Glutamatergic neuron (in vitro differentiated cells): ENCODE results near the gene SLIT3. TPM values are rescaled to one million over a fixed set of nuclear protein-coding genes. Genes with fewer than 3 reads are reported as not detected.
"Not testable (repeated sequence)": the region's sequence is repeated elsewhere in the genome, so short reads cannot be mapped to it uniquely, and the experiment has no call there.

Source experiments
- DNase-seq: peaks from one replicate; pipeline ENCODE4 v3.0.0; 2022
- H3K27ac Mint-ChIP-seq: one replicate; pipeline ENCODE4 v1.8.0; 2020; ENCODE audit warnings: mild to moderate bottlenecking, mixed read lengths, inconsistent platforms; ENCODE audit not compliant: unreplicated experiment
- H3K27me3 Mint-ChIP-seq: one replicate; pipeline ENCODE4 v1.8.0; 2020; ENCODE audit warnings: mild to moderate bottlenecking, moderate library complexity, mixed read lengths, inconsistent platforms; ENCODE audit not compliant: unreplicated experiment
- H3K36me3 Mint-ChIP-seq: one replicate; pipeline ENCODE4 v1.8.0; 2020; ENCODE audit warnings: mild to moderate bottlenecking, mixed read lengths, inconsistent platforms; ENCODE audit not compliant: unreplicated experiment
- H3K4me1 Mint-ChIP-seq: one replicate; pipeline ENCODE4 v1.8.0; 2020; ENCODE audit warnings: mild to moderate bottlenecking, low read depth, mixed read lengths, inconsistent platforms; ENCODE audit not compliant: unreplicated experiment
- H3K4me3 Mint-ChIP-seq: one replicate; pipeline ENCODE4 v1.8.0; 2020; ENCODE audit warnings: mild to moderate bottlenecking, mixed read lengths, inconsistent platforms; ENCODE audit not compliant: unreplicated experiment
- H3K9me3 Mint-ChIP-seq: one replicate; pipeline ENCODE4 v1.8.0; 2020; ENCODE audit warnings: mild to moderate bottlenecking, moderate library complexity, mixed read lengths, inconsistent platforms; ENCODE audit not compliant: unreplicated experiment
- total RNA-seq: library from RNA; stranded (reverse); fragmentation: NEBNext Ultra II Directional; extraction: Animal tissue kit (Norgen Biotek cat#: 25700); gene quantifications from one replicate; pipeline ENCODE4 v1.2.1, GENCODE V29; 2021; ENCODE audit not compliant: unreplicated experiment
- TF ChIP-seq, protein P1 (sequence below): fragments of 200-600 bp; sonication (generic); IDR thresholded peaks from one replicate; pipeline ENCODE4 v1.5.0; 2021; ENCODE audit not compliant: partially characterized antibody, unreplicated experiment

Gene SLIT3
- total RNA-seq, 1 donor from 2014 or later: 11.5 TPM

GRCh38 chr5:168646335-168646734 lies 654.6 kb downstream of the SLIT3 start:
- peaks cover 6% of the 10 kb centered on the region for H3K36me3 Mint-ChIP-seq
- no peaks in the 10 kb centered on the region for H3K27me3 Mint-ChIP-seq
- H3K4me1 Mint-ChIP-seq: no peaks in the 10 kb centered on the region
- H3K27ac Mint-ChIP-seq: no peak overlapping the region
- TF ChIP-seq, protein P1, sequence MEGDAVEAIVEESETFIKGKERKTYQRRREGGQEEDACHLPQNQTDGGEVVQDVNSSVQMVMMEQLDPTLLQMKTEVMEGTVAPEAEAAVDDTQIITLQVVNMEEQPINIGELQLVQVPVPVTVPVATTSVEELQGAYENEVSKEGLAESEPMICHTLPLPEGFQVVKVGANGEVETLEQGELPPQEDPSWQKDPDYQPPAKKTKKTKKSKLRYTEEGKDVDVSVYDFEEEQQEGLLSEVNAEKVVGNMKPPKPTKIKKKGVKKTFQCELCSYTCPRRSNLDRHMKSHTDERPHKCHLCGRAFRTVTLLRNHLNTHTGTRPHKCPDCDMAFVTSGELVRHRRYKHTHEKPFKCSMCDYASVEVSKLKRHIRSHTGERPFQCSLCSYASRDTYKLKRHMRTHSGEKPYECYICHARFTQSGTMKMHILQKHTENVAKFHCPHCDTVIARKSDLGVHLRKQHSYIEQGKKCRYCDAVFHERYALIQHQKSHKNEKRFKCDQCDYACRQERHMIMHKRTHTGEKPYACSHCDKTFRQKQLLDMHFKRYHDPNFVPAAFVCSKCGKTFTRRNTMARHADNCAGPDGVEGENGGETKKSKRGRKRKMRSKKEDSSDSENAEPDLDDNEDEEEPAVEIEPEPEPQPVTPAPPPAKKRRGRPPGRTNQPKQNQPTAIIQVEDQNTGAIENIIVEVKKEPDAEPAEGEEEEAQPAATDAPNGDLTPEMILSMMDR: no peak
- no peak overlapping the region for H3K4me3 Mint-ChIP-seq
- peaks cover 9% of the 10 kb centered on the region for H3K9me3 Mint-ChIP-seq
- no peak for DNase-seq

- Mint-ChIP-seq H3K4me3 (no peak overlapping the region), H3K36me3 (peaks cover 6% of the 10 kb centered on the region)
- DNase-seq: no peak
Measured at GRCh38 chr5:168645195-168645594, 655.7 kb downstream of the SLIT3 start.

GRCh38 chr5:168642019-168642418 lies 658.9 kb downstream of the SLIT3 start:
- Mint-ChIP-seq H3K27ac (no peak overlapping the region), H3K36me3 (peaks cover 6% of the 10 kb centered on the region), H3K9me3 (peaks cover 6% of the 10 kb centered on the region)

More at GRCh38 chr5:168645195-168645594, 655.7 kb downstream of the SLIT3 start:
- TF ChIP-seq, protein P1: no peak
- Mint-ChIP-seq H3K9me3 (peaks cover 9% of the 10 kb centered on the region), H3K27me3 (no peaks in the 10 kb centered on the region), H3K27ac (no peak overlapping the region), H3K4me1 (no peaks in the 10 kb centered on the region)

GRCh38 chr5:168638846-168639245 lies 662.1 kb downstream of the SLIT3 start:
- H3K4me3 Mint-ChIP-seq, H3K27me3 Mint-ChIP-seq, H3K27ac Mint-ChIP-seq, DNase-seq, H3K4me1 Mint-ChIP-seq, H3K9me3 Mint-ChIP-seq, H3K36me3 Mint-ChIP-seq: not testable (repeated sequence)

More at GRCh38 chr5:168642019-168642418, 658.9 kb downstream of the SLIT3 start:
- Mint-ChIP-seq H3K4me1 (no peaks in the 10 kb centered on the region), H3K4me3 (no peak overlapping the region), H3K27me3 (no peaks in the 10 kb centered on the region)
- TF ChIP-seq, protein P1: no peak
- no peak for DNase-seq

DNA sequence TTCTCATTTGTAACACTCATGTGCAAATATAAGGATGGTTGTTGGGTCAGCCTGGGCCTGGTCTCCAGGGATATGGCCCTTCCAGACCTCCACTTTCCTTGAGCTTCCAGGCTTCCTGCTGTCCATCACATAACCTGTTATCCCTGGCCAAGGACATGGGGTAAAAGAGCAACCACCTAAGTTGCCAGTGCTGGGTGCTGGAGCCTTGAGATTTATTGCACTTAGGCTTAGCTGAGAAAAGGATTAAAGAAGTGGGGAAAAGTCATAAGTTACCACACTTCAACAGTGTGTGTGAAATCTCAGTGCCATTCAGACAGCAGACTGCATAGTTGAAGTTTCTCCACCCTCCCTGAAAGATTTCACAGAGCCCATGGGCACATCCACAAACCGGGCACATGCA lies 663.1 kb downstream of the SLIT3 start:
- Mint-ChIP-seq H3K36me3 (no peaks in the 10 kb centered on the region), H3K4me1 (no peaks in the 10 kb centered on the region), H3K27me3 (no peaks in the 10 kb centered on the region), H3K4me3 (no peak overlapping the region), H3K9me3 (peaks cover 4% of the 10 kb centered on the region), H3K27ac (no peak overlapping the region)
- TF ChIP-seq, protein P1: no peak
- DNase-seq: no peak

DNA sequence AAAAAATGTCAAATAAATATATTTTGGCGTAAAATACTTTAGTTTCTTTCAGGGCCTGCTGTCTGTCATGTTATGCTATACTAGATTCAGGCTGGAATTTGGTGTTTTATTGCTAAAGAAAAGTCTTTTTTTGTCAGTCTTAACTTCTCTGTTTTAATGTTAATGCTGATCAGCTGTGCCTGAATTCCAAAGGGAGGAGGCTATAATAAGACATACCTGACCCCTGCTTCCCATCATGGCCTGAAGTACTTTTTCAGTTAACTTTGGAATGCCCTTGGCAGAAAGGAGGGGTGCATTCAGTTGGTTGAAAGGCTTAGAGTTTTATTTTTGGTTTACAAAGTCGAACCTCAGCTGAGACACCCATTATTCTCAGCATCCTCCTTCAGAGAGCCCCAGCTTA lies 663.7 kb downstream of the SLIT3 start:
- peaks cover 6% of the 10 kb centered on the region for H3K9me3 Mint-ChIP-seq
- H3K27ac Mint-ChIP-seq: no peak overlapping the region
- no peaks in the 10 kb centered on the region for H3K36me3 Mint-ChIP-seq
- H3K4me3 Mint-ChIP-seq: no peak overlapping the region
- no peaks in the 10 kb centered on the region for H3K4me1 Mint-ChIP-seq
- no peaks in the 10 kb centered on the region for H3K27me3 Mint-ChIP-seq
- TF ChIP-seq, protein P1: no peak
- DNase-seq: no peak

DNA sequence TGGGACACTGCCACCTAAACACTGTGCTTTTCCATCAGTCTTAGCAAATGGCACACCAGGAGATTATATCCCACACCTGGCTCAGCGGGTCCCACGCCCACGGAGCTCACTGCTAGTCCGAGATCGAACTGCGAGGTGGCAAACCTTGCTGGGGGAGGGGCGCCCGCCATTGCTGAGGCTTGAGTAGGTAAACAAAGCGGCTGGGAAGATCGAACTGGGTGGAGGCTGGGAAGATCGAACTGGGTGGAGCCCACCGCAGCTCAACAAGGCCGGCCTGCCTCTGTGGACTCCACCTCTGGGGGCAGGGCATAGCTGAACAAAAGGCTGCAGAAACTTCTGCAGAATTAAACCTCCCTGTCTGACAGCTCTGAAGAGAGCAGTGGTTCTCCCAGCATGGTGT lies 670.0 kb downstream of the SLIT3 start:
- peaks cover 12% of the 10 kb centered on the region for H3K9me3 Mint-ChIP-seq
- not testable (repeated sequence) for H3K27me3 Mint-ChIP-seq, H3K4me1 Mint-ChIP-seq, H3K27ac Mint-ChIP-seq, H3K4me3 Mint-ChIP-seq, DNase-seq
- peaks cover 18% of the 10 kb centered on the region for H3K36me3 Mint-ChIP-seq
